GM23338 (cell line): ENCODE results near the gene NDUFA13. TPM values are rescaled to one million over a fixed set of nuclear protein-coding genes. Genes with fewer than 3 reads are reported as not detected.

Experiments
- ATAC-seq: fragments of 200-7000 bp; cut with Tn5 transposase; 3 replicates; pipeline ENCODE4 v1.9.1; 2020
- DNase-seq: peaks from one replicate; pipeline ENCODE4 v3.0.0-alpha.2; 2015; ENCODE audit warnings: low spot score
- H2AFZ ChIP-seq: fragments of 200-600 bp; sonication (generic); 2 replicates; pipeline ENCODE4 v1.8.0; 2016; ENCODE audit warnings: antibody characterized with exemption, mild to moderate bottlenecking, moderate library complexity
- H3F3A ChIP-seq: fragments of 200-600 bp; sonication (generic); replicated peaks from 2 replicates; pipeline ENCODE4 v1.8.0; 2017; ENCODE audit warnings: antibody characterized with exemption, mixed run types, low read depth
- H3K27ac ChIP-seq: fragments of 200-600 bp; sonication (generic); 2 replicates; pipeline ENCODE4 v1.6.1; 2016; ENCODE audit warnings: low read depth
- H3K27me3 ChIP-seq: fragments of 200-600 bp; sonication (generic); 2 replicates; pipeline ENCODE4 v1.8.0; 2016; ENCODE audit warnings: mild to moderate bottlenecking, mixed run types, moderate library complexity; ENCODE audit not compliant: insufficient read depth
- H3K36me3 ChIP-seq: fragments of 200-600 bp; sonication (generic); 2 replicates; pipeline ENCODE4 v1.8.0; 2016; ENCODE audit warnings: mild to moderate bottlenecking; ENCODE audit not compliant: insufficient read depth
- H3K4me1 ChIP-seq: fragments of 200-600 bp; sonication (generic); 2 replicates; pipeline ENCODE4 v1.8.0; 2016; ENCODE audit warnings: mild to moderate bottlenecking, moderate library complexity; ENCODE audit not compliant: insufficient read depth
- H3K4me2 ChIP-seq: fragments of 200-600 bp; sonication (generic); 2 replicates; pipeline ENCODE4 v1.7.1; 2017; ENCODE audit warnings: mixed run types
- H3K4me3 ChIP-seq: fragments of 200-600 bp; sonication (generic); 2 replicates; pipeline ENCODE4 v1.6.1; 2016; ENCODE audit warnings: mixed run types
- H3K79me2 ChIP-seq: fragments of 200-600 bp; sonication (generic); replicated peaks from 2 replicates; pipeline ENCODE4 v1.8.0; 2017; ENCODE audit warnings: mild to moderate bottlenecking; ENCODE audit not compliant: insufficient read depth
- H3K9me2 ChIP-seq: fragments of 200-600 bp; sonication (generic); 2 replicates; pipeline ENCODE4 v1.8.0; 2017; ENCODE audit not compliant: insufficient read depth
- H4K20me1 ChIP-seq: fragments of 200-600 bp; sonication (generic); replicated peaks from 2 replicates; pipeline ENCODE4 v1.8.0; 2017; ENCODE audit warnings: mild to moderate bottlenecking; ENCODE audit not compliant: insufficient read depth
- H3K27ac Mint-ChIP-seq: 2 replicates; pipeline ENCODE4 v1.8.0; 2020; ENCODE audit warnings: inconsistent platforms, mild to moderate bottlenecking, moderate library complexity, mixed read lengths
- H3K27me3 Mint-ChIP-seq: 3 replicates; pipeline ENCODE4 v1.8.0; 2022; ENCODE audit warnings: low read depth, mild to moderate bottlenecking, moderate library complexity, mixed read lengths, inconsistent platforms; ENCODE audit not compliant: insufficient read depth, poor library complexity
- H3K36me3 Mint-ChIP-seq: 3 replicates; pipeline ENCODE4 v1.8.0; 2021; ENCODE audit warnings: low read depth, mild to moderate bottlenecking, inconsistent platforms, moderate library complexity, mixed read lengths
- H3K4me1 Mint-ChIP-seq: 3 replicates; pipeline ENCODE4 v1.8.0; 2020; ENCODE audit warnings: mild to moderate bottlenecking, inconsistent platforms, mixed read lengths
- H3K4me3 Mint-ChIP-seq: 3 replicates; pipeline ENCODE4 v1.8.0; 2021; ENCODE audit warnings: moderate library complexity, mild to moderate bottlenecking, inconsistent platforms, mixed read lengths
- H3K9me3 Mint-ChIP-seq: 3 replicates; pipeline ENCODE4 v1.8.0; 2020; ENCODE audit warnings: moderate library complexity, mild to moderate bottlenecking, inconsistent platforms, mixed read lengths
- CREB1 ChIP-seq: fragments of 250-450 bp; sonication (Bioruptor Pico); IDR thresholded peaks from 2 replicates; pipeline ENCODE4 v1.5.0; 2020; ENCODE audit warnings: low read depth, mild to moderate bottlenecking, moderate library complexity
- CTCF ChIP-seq, 2 experiments: fragments of 200-600 bp in 1 of 2; sonication (generic) in 1 of 2; conservative IDR thresholded peaks; 2 replicates each; pipeline versions ENCODE4 v1.5.1 to v1.6.1; 2016 to 2017; ENCODE audit warnings: antibody characterized with exemption in 2 of 2, low read depth in 2 of 2, mild to moderate bottlenecking in 2 of 2, moderate library complexity in 1 of 2
- EZH2 ChIP-seq: fragments of 200-600 bp; sonication (generic); IDR thresholded peaks from one replicate; pipeline ENCODE4 v1.8.0; 2017; ENCODE audit warnings: antibody characterized with exemption, mild to moderate bottlenecking, low read depth; ENCODE audit not compliant: unreplicated experiment
- EZH2phosphoT487 ChIP-seq: fragments of 200-600 bp; sonication (generic); IDR thresholded peaks from one replicate; pipeline ENCODE4 v1.8.1; 2018; ENCODE audit warnings: antibody characterized with exemption; ENCODE audit not compliant: unreplicated experiment
- JUNB ChIP-seq: IDR thresholded peaks from one replicate; pipeline ENCODE4 v1.6.1; 2016; ENCODE audit warnings: antibody characterized with exemption; ENCODE audit not compliant: unreplicated experiment
- NANOG ChIP-seq: IDR thresholded peaks from 2 replicates; pipeline ENCODE4 v1.6.1; 2016; ENCODE audit warnings: antibody characterized with exemption, borderline replicate concordance
- POLR2AphosphoS5 ChIP-seq: IDR thresholded peaks from 2 replicates; pipeline ENCODE4 v1.6.1; 2016; ENCODE audit warnings: antibody characterized with exemption, low read depth
- REST ChIP-seq: IDR thresholded peaks from one replicate; pipeline ENCODE4 v1.6.1; 2018; ENCODE audit warnings: antibody characterized with exemption; ENCODE audit not compliant: unreplicated experiment
- STAT1 ChIP-seq: IDR thresholded peaks from one replicate; pipeline ENCODE4 v1.6.1; 2016; ENCODE audit warnings: antibody characterized with exemption; ENCODE audit not compliant: unreplicated experiment
- ZNF114 ChIP-seq: fragments of 250-450 bp; sonication (Bioruptor Pico); IDR thresholded peaks from 2 replicates; pipeline ENCODE4 v1.5.0; 2020; ENCODE audit warnings: mild to moderate bottlenecking, moderate library complexity
- polyA plus RNA-seq: library from polyadenylated mRNA; unstranded; fragments of >200 nt; fragmentation: Nextera tagmentation; extraction: Ambion mirVana; gene quantifications from 2 replicates; pipeline ENCODE4 v1.2.1, GENCODE V29; 2016
- total RNA-seq: library from RNA; depleted of rRNA; stranded (reverse); fragments of >200 nt; shearing (Covaris generic); gene quantifications from 2 replicates; pipeline ENCODE4 v1.2.3, GENCODE V29; 2014

The NDUFA13 gene
- total and polyA plus RNA-seq, 2 experiments from 2014 or later, result 143 to 598 TPM

- H3K4me3 ChIP-seq, result peak within 1 kb of the TSS; percentile 76
Measured at GRCh38 chr19:19538061-19538784, 22.2 kb downstream of the NDUFA13 start, which contains the start of gene CILP2. TSS of gene CILP2 (plus strand) at chr19:19538265. CDS start at chr19:19538350, 85 bp downstream.

GRCh38 chr19:19538785-19539166 is 22.8 kb downstream of the NDUFA13 start:
- H3K4me1 ChIP-seq, result peaks cover 5% of the 10 kb centered on the region; the same call in 1 of the 2 replicates
- Mint-ChIP-seq H3K9me3 (no peaks in the 10 kb centered on the region), H3K27me3 (peaks cover 32% of the 10 kb centered on the region), H3K4me1 (peaks cover 15% of the 10 kb centered on the region), H3K36me3 (no peaks in the 10 kb centered on the region; the same call in 2 of the 3 replicates), H3K4me3 (peak overlapping the region; percentile 63), H3K27ac (no peak overlapping the region)
- H3K9me2 ChIP-seq, result no peaks in the 10 kb centered on the region
- H2AFZ ChIP-seq, result no peak overlapping the region; the same call in 1 of the 2 replicates
- peak; percentile 40 for DNase-seq
- H3K27me3 ChIP-seq, result peaks cover 33% of the 10 kb centered on the region
- no peaks in the 10 kb centered on the region for H3K36me3 ChIP-seq
- H4K20me1 ChIP-seq, result 0 out of 2 replicates have a peak, but pooled peaks cover 5% of the 10 kb centered on the region
- peaks cover 19% of the 10 kb centered on the region for H3F3A ChIP-seq
- ATAC-seq, result no peak; the same call in 2 of the 3 replicates
- peak overlapping the region; percentile 91 for H3K4me2 ChIP-seq
- no peak overlapping the region for H3K27ac ChIP-seq
- H3K4me3 ChIP-seq, result peak overlapping the region; percentile 76
- no peaks in the 10 kb centered on the region for H3K79me2 ChIP-seq
- no peak for TF ChIP-seq POLR2AphosphoS5
- no peak for TF ChIP-seq EZH2phosphoT487
- no peak for TF ChIP-seq STAT1
- no peak for TF ChIP-seq NANOG
- no peak for TF ChIP-seq CTCF (conservative IDR thresholded peaks at IDR 0.05; ENCODE audit: low read depth in 2 of 2)
- no peak for TF ChIP-seq ZNF114 (CRISPR knock-in tag)
- no peak for TF ChIP-seq EZH2
- TF ChIP-seq CREB1 (CRISPR knock-in tag), result no peak
- no peak for TF ChIP-seq REST
- TF ChIP-seq JUNB, result no peak

More at GRCh38 chr19:19538061-19538784, 22.2 kb downstream of the NDUFA13 start, which contains the start of gene CILP2:
- H3K27ac ChIP-seq, result no peak within 1 kb of the TSS
- H3K27me3 ChIP-seq, result peaks cover 33% of the 10 kb centered on the region
- 0 out of 2 replicates have a peak, but pooled peaks cover 5% of the 10 kb centered on the region for H4K20me1 ChIP-seq
- peaks cover 22% of the 10 kb centered on the region for H3F3A ChIP-seq
- H3K4me3 Mint-ChIP-seq, result peak within 1 kb of the TSS; percentile 63
- no peak within 1 kb of the TSS for H3K27ac Mint-ChIP-seq
- peak; percentile 38 for ATAC-seq
- H2AFZ ChIP-seq, result peak within 1 kb of the TSS; percentile 80
- H3K36me3 Mint-ChIP-seq, result no peaks in the 10 kb centered on the region; the same call in 2 of the 3 replicates
- no peaks in the 10 kb centered on the region for H3K79me2 ChIP-seq
- peaks cover 30% of the 10 kb centered on the region for H3K27me3 Mint-ChIP-seq
- H3K4me1 ChIP-seq, result peaks cover 5% of the 10 kb centered on the region; the same call in 1 of the 2 replicates
- TF ChIP-seq CTCF (conservative IDR thresholded peaks at IDR 0.05; ENCODE audit: low read depth in 2 of 2) (no peak), ZNF114 (CRISPR knock-in tag) (no peak), POLR2AphosphoS5 (peak; percentile 73), EZH2 (peak; percentile 44)
- peak within 1 kb of the TSS; percentile 91 for H3K4me2 ChIP-seq
- no peaks in the 10 kb centered on the region for H3K36me3 ChIP-seq
- H3K4me1 Mint-ChIP-seq, result peaks cover 18% of the 10 kb centered on the region
- H3K9me3 Mint-ChIP-seq, result no peaks in the 10 kb centered on the region
- H3K9me2 ChIP-seq, result no peaks in the 10 kb centered on the region
- DNase-seq, result peak; percentile 89
